GM23248 (cell line): ENCODE data around the gene CMSS1. TPM values are rescaled to one million over a fixed set of nuclear protein-coding genes. Genes with fewer than 3 reads are reported as not detected.

Source experiments
- DNase-seq: peaks from one replicate; pipeline ENCODE4 v3.0.0-alpha.2; 2015
- H2AFZ ChIP-seq: fragments of 200-600 bp; sonication (generic); 2 replicates; pipeline ENCODE4 v1.6.1; 2016; ENCODE audit warnings: antibody characterized with exemption
- H3F3A ChIP-seq: fragments of 200-600 bp; sonication (generic); 2 replicates; pipeline ENCODE4 v1.6.1; 2016; ENCODE audit warnings: mild to moderate bottlenecking, antibody characterized with exemption, mixed run types; ENCODE audit not compliant: insufficient read depth
- H3K27ac ChIP-seq: fragments of 200-600 bp; sonication (generic); 2 replicates; pipeline ENCODE4 v1.5.1; 2016; ENCODE audit warnings: mild to moderate bottlenecking
- H3K27me3 ChIP-seq: fragments of 200-600 bp; sonication (generic); replicated peaks from 2 replicates; pipeline ENCODE4 v1.6.1; 2016; ENCODE audit warnings: mild to moderate bottlenecking; ENCODE audit not compliant: insufficient read depth
- H3K36me3 ChIP-seq: fragments of 200-600 bp; sonication (generic); 2 replicates; pipeline ENCODE4 v1.6.1; 2016; ENCODE audit warnings: low read depth, mild to moderate bottlenecking
- H3K4me1 ChIP-seq: fragments of 200-600 bp; sonication (generic); 2 replicates; pipeline ENCODE4 v1.6.1; 2016; ENCODE audit warnings: mild to moderate bottlenecking; ENCODE audit not compliant: insufficient read depth
- H3K4me2 ChIP-seq: fragments of 200-600 bp; sonication (generic); one replicate; pipeline ENCODE4 v1.6.1; 2016; ENCODE audit warnings: mild to moderate bottlenecking; ENCODE audit not compliant: unreplicated experiment
- H3K4me3 ChIP-seq: fragments of 200-600 bp; sonication (generic); 2 replicates; pipeline ENCODE4 v1.5.1; 2016; ENCODE audit warnings: mild to moderate bottlenecking
- H3K79me2 ChIP-seq: fragments of 200-600 bp; sonication (generic); 2 replicates; pipeline ENCODE4 v1.6.1; 2016; ENCODE audit warnings: mild to moderate bottlenecking; ENCODE audit not compliant: insufficient read depth
- H3K9ac ChIP-seq: fragments of 200-600 bp; sonication (generic); 2 replicates; pipeline ENCODE4 v1.6.1; 2016; ENCODE audit warnings: mild to moderate bottlenecking
- H3K9me2 ChIP-seq: fragments of 200-600 bp; sonication (generic); 2 replicates; pipeline ENCODE4 v1.6.1; 2016; ENCODE audit warnings: mixed run types, mild to moderate bottlenecking, moderate library complexity; ENCODE audit not compliant: insufficient read depth
- H3K9me3 ChIP-seq: fragments of 200-600 bp; sonication (generic); one replicate; pipeline ENCODE4 v1.6.1; 2017; ENCODE audit warnings: low read depth
- H4K20me1 ChIP-seq: fragments of 200-600 bp; sonication (generic); 2 replicates; pipeline ENCODE4 v1.6.0; 2016; ENCODE audit not compliant: insufficient read depth
- EZH2 ChIP-seq: fragments of 200-600 bp; sonication (generic); IDR thresholded peaks from 2 replicates; pipeline ENCODE4 v1.6.1; 2018; ENCODE audit warnings: antibody characterized with exemption, mild to moderate bottlenecking; ENCODE audit not compliant: insufficient read depth, poor library complexity, severe bottlenecking
- EZH2phosphoT487 ChIP-seq: fragments of 200-600 bp; sonication (generic); IDR thresholded peaks from 2 replicates; pipeline ENCODE4 v1.6.1; 2018; ENCODE audit warnings: antibody characterized with exemption, moderate library complexity, mild to moderate bottlenecking, low read depth; ENCODE audit not compliant: insufficient read depth
- WGBS, 2 experiments: methylation state at CpG; one replicate each; pipeline ENCODE4 v1.1.6; 2015 to 2017; ENCODE audit warnings: low lambda C conversion rate in 2 of 2, low coverage in 1 of 2; ENCODE audit errors: missing lambda C conversion rate in 2 of 2; 5-methylcytosine and 5-hydroxymethylcytosine counted together
- in situ Hi-C: fragments of 300-500 bp; cut with MboI; formaldehyde crosslinking; loops from 2 replicates; pipeline ENCODE4 v1.15.0; 2020
- polyA plus RNA-seq: library from polyadenylated mRNA; unstranded; fragments of >200 nt; fragmentation: Nextera tagmentation; extraction: Ambion mirVana; gene quantifications from 2 replicates; pipeline ENCODE4 v1.2.1, GENCODE V29; 2016
- total RNA-seq: library from RNA; depleted of rRNA; stranded (reverse); fragments of >200 nt; shearing (Covaris generic); gene quantifications from 2 replicates; pipeline ENCODE4 v1.2.3, GENCODE V29; 2014

Gene CMSS1
- total and polyA plus RNA-seq, 2 experiments from 2014 or later: 17.2 to 26.6 TPM

GRCh38 chr3:100003609-100004503 is 186.2 kb downstream of the CMSS1 start:
- Histone ChIP-seq H4K20me1 (no peaks in the 10 kb centered on the region), H3K9ac (no peak overlapping the region), H3K4me2 (peak overlapping the region; percentile 18), H3K27me3 (no peaks in the 10 kb centered on the region), H3K9me2 (no peaks in the 10 kb centered on the region; the same call in none of the 2 replicates), H3K79me2 (no peaks in the 10 kb centered on the region), H3K4me1 (peaks cover 45% of the 10 kb centered on the region), H3F3A (peaks cover 42% of the 10 kb centered on the region), H3K9me3 (no peaks in the 10 kb centered on the region), H3K27ac (no peak overlapping the region), H3K36me3 (no peaks in the 10 kb centered on the region), H2AFZ (no peak overlapping the region), H3K4me3 (no peak overlapping the region)
- DNase-seq: no peak
- no peak for TF ChIP-seq EZH2phosphoT487
- TF ChIP-seq EZH2: no peak
- in situ Hi-C loops: no loop called here
- WGBS, 2 experiments: 96 to 99% methylated on average over 4 of the region's 4 CpGs

DNA sequence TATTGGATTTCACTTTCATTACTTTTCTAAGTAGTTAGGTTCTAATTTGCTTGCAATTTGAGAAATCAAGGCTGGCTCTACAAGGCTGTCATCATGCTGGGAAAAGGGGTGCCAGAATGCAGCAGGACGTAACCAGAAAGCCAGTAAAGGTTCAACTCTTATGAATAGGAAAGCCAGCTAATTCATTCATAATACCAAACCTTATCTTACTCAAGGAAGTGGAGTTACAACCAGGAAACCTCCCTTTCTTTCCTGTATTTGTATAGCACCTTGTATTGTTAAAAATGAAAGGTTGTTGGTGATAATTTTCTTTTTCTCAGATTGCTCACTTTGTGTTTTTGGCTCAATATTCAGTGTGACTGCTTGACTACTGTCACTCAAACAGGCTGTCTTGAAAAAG is 187.3 kb downstream of the CMSS1 start:
- no peaks in the 10 kb centered on the region for H3K79me2 ChIP-seq
- no peaks in the 10 kb centered on the region; the same call in 1 of the 2 replicates for H3K9me2 ChIP-seq
- H4K20me1 ChIP-seq: no peaks in the 10 kb centered on the region
- peaks cover 35% of the 10 kb centered on the region for H3K4me1 ChIP-seq
- in situ Hi-C loops: no loop called here
- H3K9ac ChIP-seq: no peak overlapping the region
- H3K4me3 ChIP-seq: no peak overlapping the region
- H3K9me3 ChIP-seq: no peaks in the 10 kb centered on the region
- no peak overlapping the region for H3K27ac ChIP-seq
- DNase-seq: no peak
- TF ChIP-seq EZH2phosphoT487: no peak
- TF ChIP-seq EZH2: no peak
- no peak overlapping the region for H2AFZ ChIP-seq
- H3K27me3 ChIP-seq: no peaks in the 10 kb centered on the region
- WGBS, 2 experiments: 100% methylated on average over 1 of the region's 1 CpG
- no peak overlapping the region for H3K4me2 ChIP-seq
- peaks cover 32% of the 10 kb centered on the region for H3F3A ChIP-seq
- H3K36me3 ChIP-seq: no peaks in the 10 kb centered on the region

GRCh38 chr3:100005665-100006393 is 188.2 kb downstream of the CMSS1 start:
- no peaks in the 10 kb centered on the region for H4K20me1 ChIP-seq
- TF ChIP-seq EZH2 (no peak), EZH2phosphoT487 (no peak)
- WGBS, 2 experiments: 98 to 100% methylated on average over 2 of the region's 2 CpGs
- H3K36me3 ChIP-seq: no peaks in the 10 kb centered on the region
- DNase-seq: no peak
- H3K4me3 ChIP-seq: no peak overlapping the region
- peaks cover 35% of the 10 kb centered on the region for H3K4me1 ChIP-seq
- H3K9ac ChIP-seq: no peak overlapping the region
- H3K79me2 ChIP-seq: no peaks in the 10 kb centered on the region
- peak overlapping the region; percentile 27 for H3K4me2 ChIP-seq
- no peaks in the 10 kb centered on the region for H3K27me3 ChIP-seq
- in situ Hi-C loops: no loop called here
- peaks cover 32% of the 10 kb centered on the region for H3F3A ChIP-seq
- H3K27ac ChIP-seq: no peak overlapping the region
- H2AFZ ChIP-seq: no peak overlapping the region
- H3K9me2 ChIP-seq: no peaks in the 10 kb centered on the region
- H3K9me3 ChIP-seq: no peaks in the 10 kb centered on the region

- no peak overlapping the region for H2AFZ ChIP-seq
- no peak overlapping the region for H3K9ac ChIP-seq
- no peaks in the 10 kb centered on the region for H3K9me3 ChIP-seq
- H3K27ac ChIP-seq: no peak overlapping the region
- peaks cover 32% of the 10 kb centered on the region for H3F3A ChIP-seq
- no peaks in the 10 kb centered on the region for H3K27me3 ChIP-seq
- H3K4me2 ChIP-seq: peak overlapping the region; percentile 27
- in situ Hi-C loops: no loop called here
- H3K36me3 ChIP-seq: no peaks in the 10 kb centered on the region
- H4K20me1 ChIP-seq: no peaks in the 10 kb centered on the region
- H3K4me3 ChIP-seq: no peak overlapping the region
- peak; percentile 71 for DNase-seq
- TF ChIP-seq EZH2phosphoT487: no peak
- TF ChIP-seq EZH2: no peak
- no peaks in the 10 kb centered on the region for H3K79me2 ChIP-seq
- WGBS, 2 experiments: 43 to 54% methylated on average over 2 of the region's 2 CpGs
- no peaks in the 10 kb centered on the region for H3K9me2 ChIP-seq
- peaks cover 35% of the 10 kb centered on the region for H3K4me1 ChIP-seq
These were observed 189.1 kb downstream of the CMSS1 start for GRCh38 chr3:100006570-100007271.
